ENCODE data around the gene C14orf119.

Gene C14orf119

GRCh38 chr14:23109769-23110168, 14.5 kb downstream of the C14orf119 start:
- no peak for DNase-seq (ENCODE audit: low read depth in 2 of 2)

GRCh38 chr14:23110579-23111365, 15.5 kb downstream of the C14orf119 start:
- DNase-seq (ENCODE audit: low read depth in 2 of 2) = no peak

- no peak for DNase-seq (ENCODE audit: low read depth in 2 of 2)
Measured at GRCh38 chr14:23112359-23113178, 17.3 kb downstream of the C14orf119 start.

DNA sequence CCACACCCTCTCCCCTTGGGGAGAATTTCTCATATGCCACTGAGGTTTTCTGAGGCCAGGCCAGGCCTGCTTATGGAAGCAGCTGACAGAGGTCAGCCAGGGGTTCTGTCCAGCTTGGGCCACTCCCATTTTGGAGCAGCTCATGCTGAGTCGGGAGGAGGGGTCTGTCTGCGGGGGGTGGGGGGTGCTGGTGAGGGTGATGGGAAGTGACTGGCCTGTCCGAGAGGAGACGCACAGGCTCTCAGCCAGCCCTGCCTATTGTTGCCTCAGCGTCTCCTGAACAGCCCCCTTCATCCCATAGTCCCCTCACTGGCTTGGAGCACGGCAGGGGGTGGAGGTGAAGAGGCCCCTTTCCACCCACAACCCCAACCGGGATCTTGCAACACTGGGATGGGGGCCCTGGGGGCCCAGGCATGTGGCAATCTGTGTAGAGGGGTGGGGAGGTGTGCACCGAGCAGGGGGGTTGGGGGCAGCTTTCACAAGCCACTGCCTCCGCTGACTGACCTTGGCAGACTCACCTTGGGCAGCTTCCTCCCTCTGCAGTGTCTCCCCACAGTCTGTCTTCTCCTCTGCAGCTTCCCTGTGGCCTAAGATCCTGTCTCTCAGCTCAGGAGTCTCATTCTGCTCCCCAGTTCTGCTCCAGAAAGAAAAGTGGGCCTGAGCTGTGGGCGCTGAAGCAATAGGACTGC, 18.3 kb downstream of the C14orf119 start:
- DNase-seq (ENCODE audit: low read depth in 2 of 2) = no peak

- no peak for DNase-seq (ENCODE audit: low read depth in 2 of 2)
Measured at GRCh38 chr14:23114120-23114458, 18.8 kb downstream of the C14orf119 start.

DNA sequence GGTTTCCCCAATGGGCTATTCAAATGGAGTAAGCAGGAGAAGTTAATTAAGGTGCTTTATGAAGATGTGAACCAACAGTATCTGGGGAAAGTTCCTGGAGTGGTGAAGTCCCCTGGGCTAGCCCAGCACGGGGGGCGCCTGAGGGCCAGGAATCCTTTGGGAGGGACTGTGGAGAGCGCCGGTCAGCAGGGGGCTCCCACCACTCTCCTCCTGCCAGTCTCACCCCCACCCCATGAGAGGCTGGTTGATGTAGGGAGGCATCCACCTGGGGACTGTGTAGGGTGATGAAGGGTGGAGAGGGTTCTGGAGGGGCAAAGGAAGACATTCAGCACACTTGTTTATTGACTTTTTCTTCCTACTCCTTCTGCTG, 19.3 kb downstream of the C14orf119 start:
- DNase-seq (ENCODE audit: low read depth in 2 of 2) = no peak

DNA sequence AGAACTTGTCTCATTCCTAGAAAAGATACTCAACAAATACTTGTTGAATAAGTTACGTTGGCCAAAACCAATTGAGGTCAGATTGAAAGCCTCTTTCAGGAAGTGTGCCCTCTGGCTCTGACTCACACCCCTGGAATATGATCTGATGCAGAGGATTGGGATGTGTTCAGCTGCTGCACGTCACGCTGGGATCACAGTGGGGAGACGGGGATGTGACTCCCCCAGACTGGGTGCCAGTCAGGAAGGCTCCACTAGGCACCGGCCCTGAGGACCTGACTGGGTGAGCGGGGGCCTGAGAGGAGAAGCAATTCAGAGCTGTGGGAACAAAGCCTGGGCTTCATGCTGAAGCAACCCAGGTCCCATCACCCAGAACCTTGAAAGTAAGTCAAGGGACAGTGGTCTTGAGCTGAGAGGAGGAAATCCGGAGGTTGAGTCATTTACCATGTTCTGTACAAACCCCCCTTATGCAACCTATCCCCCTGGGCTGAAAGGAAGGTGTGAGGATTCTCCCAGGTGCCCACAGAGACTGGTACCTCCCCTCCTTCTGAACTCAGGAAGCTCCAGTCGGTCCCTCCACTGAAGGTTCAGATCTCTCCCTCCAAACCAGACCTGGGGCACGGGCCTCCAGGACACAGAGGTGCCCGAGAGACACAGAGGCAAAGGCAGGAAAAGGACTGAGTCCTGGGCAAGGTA, 19.9 kb downstream of the C14orf119 start:
- peak; percentile 79 to 80 for DNase-seq (ENCODE audit: low read depth in 2 of 2)

DNA sequence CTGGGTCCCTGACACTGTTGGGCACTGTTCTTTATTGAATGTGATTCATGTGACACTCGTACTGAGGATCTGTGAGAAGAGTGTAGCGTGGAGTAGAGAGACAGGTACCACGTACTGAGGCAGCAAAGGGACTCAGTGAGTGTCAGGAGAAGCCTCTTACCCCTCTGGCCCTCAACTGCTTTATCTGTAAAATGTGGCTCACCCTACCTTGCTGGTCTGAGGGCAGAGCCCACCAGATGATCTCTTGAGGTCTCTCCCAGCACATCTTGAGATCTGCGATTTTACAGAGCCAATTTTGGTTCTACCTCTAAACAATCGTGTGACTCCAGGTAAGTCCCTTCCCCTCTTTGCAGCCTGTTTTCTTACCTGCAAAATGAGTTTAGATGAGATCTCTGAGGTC, 20.6 kb downstream of the C14orf119 start:
- no peak for DNase-seq (ENCODE audit: low read depth in 2 of 2)

GRCh38 chr14:23117371-23118020, 22.2 kb downstream of the C14orf119 start:
- DNase-seq (ENCODE audit: low read depth in 2 of 2) = no peak

DNA sequence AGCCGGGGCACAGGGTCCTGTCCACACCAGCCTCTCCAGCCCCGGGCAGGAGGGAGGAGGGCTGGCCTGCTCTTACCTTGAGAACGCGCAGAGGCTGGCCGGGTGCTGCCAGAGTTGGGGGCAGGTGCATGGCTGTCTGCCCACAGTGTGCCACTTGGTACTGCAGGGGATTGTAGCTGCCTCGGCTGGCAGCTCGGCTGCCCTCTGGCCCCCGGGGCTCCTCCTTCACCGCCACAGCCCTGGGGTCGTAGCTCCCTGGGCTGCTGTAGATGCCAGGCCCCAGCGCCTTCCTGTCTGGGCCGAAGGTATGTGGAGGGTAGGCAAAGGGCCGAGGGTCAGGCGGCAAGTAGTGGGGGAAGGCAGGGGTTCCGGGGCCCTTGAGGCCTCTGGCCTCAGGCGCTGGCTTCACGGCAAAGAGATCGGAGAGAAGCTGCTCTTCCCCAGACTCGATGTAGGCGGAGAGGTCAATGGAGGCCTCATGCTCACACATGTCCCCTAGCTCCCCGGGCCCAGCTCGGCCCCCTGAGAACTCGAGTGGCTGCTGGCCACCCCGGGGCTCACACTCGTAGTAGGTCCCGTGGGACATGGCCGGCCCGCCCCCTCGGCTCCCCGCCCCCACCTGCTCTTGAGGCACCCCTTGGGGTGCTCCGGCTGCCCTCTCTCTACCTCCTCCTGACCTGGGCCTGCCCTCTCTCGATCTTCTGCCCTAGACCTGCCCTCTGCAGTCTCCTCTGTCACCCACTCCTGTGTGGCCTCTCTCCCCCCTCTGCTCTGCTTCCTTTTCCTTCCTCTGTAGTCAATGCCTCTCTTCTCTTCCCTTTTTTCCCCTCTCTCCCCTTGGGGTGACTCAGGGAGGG, 23.4 kb downstream of the C14orf119 start, which contains the start of gene CEBPE:
Gene CEBPE (minus strand): TSS at position 750 of the 857 bp plus-strand sequence. CDS start 164 bp downstream, at position 586.
- no peak for DNase-seq (ENCODE audit: low read depth in 2 of 2)

DNA sequence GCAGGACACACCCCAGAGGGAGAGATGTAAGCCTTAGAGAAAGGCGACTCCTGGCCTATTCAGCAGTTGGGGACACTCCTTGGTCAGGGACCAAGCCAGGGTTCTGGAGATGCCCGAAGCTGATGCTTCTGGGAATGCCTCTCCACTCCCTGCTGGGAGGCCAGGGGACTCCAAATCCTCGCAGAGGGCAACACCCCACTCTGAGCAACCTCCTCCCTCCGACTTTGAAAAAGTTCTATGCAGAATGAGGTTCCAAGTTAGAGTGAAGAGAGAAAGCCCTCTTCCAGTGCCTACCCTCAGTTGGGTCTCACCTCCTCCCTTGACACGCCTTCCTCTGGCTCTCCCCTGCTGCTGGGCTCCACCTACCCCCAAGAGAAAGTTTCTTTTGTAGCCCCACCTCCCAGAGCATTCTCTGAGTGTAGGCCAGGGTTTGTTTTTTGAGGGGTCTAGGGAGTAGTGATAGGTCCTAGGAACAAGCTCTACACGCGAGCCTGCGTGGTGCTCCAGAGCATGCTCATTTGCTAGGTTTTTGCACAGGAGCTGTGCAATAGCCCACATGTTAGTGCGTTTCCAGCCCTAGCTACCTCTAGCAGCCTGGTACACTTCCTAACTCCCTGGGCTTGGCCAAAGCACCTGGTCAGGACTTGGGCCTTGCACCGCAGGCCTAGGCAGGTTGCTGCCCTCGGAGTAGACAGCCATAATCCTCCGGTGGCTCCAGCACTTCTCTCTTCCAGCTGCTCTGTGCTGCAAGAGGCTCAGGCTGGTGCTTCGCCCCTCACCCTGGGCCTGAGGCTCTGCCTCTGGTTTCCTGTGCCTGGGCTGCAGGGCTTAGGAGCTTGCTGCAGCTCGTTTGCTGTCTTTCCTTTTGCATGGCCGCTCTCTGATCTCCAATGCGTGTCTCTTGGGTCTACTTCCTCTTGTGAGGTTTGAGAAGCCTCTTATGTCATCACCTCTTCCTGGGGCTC, 24.3 kb downstream of the C14orf119 start:
- no peak for DNase-seq (ENCODE audit: low read depth in 2 of 2)

GRCh38 chr14:23120541-23121251, 25.4 kb downstream of the C14orf119 start:
- peak; percentile 65 to 67 for DNase-seq (ENCODE audit: low read depth in 2 of 2)

DNA sequence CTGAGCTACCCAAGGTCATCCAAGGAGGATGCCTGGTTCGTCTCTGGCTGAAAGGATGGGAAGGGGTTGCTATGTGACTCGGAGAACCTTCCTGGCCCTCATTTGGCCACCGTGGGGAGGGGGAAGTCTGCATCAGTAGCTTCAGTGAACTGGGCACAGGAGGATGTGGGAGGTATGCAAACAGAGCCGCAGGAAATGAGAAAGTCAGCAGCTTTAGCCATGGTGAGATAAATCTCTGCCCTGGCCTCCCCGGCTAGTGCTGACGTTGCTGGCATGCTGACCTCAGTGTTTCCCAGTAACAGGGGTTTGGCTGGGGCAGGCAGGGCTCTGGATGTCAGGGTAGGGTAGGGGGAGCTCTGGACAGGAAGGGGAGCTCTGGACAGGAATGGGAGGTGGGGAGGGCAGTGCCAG, 26.1 kb downstream of the C14orf119 start:
- DNase-seq (ENCODE audit: low read depth in 2 of 2) = no peak

- no peak for DNase-seq (ENCODE audit: low read depth in 2 of 2)
Measured at GRCh38 chr14:23122086-23122485, 26.8 kb downstream of the C14orf119 start.

DNA sequence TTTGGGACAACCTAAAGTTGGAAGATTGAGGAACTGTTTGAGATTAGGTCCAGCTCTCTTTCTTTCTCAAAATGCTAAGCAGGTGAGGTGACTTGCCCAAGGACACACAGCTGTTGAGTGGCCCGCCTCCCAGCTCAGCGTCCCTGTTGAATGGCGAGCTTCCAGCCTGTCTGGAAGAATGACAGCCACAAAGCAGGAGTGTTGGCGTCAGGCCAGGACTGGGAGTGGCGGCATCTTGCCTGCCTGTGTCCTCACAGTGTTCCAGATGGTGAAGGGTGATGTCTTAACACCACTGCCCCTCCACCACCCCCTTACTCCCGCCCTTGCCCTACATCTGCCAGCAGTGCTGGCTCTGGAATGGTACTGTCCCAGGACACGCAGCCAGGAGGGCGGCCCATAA, 28.1 kb downstream of the C14orf119 start:
- no peak for DNase-seq (ENCODE audit: low read depth in 2 of 2)

- DNase-seq (ENCODE audit: low read depth in 2 of 2) = no peak
Measured at GRCh38 chr14:23124337-23124954, 29.1 kb downstream of the C14orf119 start.

- no peak for DNase-seq (ENCODE audit: low read depth in 2 of 2)
Measured at GRCh38 chr14:23125011-23125410, 29.7 kb downstream of the C14orf119 start.

DNA sequence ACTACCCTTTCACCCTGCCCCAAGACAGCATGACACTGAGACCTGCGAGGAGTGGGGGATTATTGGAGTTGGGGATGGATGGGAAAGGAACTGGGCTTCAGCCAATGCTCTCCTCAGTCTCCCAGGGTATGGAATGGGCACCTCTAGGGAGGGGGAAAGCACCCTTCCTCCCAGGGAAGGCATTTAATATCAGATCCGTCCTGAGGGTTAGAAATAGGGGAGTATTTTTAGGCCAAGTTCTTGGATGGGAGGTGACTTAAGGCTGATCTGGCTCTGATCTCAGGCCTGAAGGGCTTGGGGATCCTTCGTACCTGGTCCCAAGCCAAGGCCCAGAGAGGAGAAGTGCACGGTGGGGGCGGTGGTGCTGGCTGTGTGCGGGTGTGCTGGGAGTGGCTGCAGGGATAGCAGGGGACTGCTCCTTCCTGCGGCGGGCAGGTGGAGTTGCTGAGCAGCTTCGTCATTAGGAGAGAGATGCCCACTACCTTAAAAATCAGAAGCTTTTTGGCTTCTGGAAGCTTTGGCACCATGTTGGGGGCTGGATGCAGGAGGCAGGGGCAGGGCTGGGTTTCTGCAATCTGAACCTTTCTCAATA, 30.7 kb downstream of the C14orf119 start:
- DNase-seq (ENCODE audit: low read depth in 2 of 2) = no peak

Data from fibroblast of skin of left quadriceps (primary cell).